Measurements from ENCODE around the gene SERBP1. TPM values are rescaled to one million over a fixed set of nuclear protein-coding genes. Genes with fewer than 3 reads are reported as not detected.

Gene SERBP1
- total and polyA plus RNA-seq, 2 of the 8 experiments (the other 6 are each of a cell fraction or from before 2014, with no cell fraction given), result 229 to 536 TPM

DNA sequence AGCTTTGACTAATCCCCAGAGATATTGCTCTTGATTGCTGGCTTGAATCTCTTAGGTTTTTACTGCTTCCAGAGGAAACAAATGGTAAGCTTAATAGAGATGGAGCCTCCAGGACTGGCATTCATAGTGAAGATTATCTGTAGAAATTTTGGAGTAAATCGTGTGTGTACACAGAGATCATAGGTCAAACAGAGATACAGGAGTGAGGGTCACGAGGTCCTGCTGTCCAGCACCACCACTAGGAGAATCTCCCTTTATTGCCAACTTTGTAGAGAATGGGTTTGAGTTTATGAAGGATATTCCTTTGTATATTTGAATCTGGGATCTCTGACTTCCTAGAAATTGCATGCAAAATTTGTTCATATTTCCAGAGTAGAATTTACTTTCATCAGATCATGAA, 7.8 kb upstream of the SERBP1 start (continued):
- TF ChIP-seq, protein P1, sequence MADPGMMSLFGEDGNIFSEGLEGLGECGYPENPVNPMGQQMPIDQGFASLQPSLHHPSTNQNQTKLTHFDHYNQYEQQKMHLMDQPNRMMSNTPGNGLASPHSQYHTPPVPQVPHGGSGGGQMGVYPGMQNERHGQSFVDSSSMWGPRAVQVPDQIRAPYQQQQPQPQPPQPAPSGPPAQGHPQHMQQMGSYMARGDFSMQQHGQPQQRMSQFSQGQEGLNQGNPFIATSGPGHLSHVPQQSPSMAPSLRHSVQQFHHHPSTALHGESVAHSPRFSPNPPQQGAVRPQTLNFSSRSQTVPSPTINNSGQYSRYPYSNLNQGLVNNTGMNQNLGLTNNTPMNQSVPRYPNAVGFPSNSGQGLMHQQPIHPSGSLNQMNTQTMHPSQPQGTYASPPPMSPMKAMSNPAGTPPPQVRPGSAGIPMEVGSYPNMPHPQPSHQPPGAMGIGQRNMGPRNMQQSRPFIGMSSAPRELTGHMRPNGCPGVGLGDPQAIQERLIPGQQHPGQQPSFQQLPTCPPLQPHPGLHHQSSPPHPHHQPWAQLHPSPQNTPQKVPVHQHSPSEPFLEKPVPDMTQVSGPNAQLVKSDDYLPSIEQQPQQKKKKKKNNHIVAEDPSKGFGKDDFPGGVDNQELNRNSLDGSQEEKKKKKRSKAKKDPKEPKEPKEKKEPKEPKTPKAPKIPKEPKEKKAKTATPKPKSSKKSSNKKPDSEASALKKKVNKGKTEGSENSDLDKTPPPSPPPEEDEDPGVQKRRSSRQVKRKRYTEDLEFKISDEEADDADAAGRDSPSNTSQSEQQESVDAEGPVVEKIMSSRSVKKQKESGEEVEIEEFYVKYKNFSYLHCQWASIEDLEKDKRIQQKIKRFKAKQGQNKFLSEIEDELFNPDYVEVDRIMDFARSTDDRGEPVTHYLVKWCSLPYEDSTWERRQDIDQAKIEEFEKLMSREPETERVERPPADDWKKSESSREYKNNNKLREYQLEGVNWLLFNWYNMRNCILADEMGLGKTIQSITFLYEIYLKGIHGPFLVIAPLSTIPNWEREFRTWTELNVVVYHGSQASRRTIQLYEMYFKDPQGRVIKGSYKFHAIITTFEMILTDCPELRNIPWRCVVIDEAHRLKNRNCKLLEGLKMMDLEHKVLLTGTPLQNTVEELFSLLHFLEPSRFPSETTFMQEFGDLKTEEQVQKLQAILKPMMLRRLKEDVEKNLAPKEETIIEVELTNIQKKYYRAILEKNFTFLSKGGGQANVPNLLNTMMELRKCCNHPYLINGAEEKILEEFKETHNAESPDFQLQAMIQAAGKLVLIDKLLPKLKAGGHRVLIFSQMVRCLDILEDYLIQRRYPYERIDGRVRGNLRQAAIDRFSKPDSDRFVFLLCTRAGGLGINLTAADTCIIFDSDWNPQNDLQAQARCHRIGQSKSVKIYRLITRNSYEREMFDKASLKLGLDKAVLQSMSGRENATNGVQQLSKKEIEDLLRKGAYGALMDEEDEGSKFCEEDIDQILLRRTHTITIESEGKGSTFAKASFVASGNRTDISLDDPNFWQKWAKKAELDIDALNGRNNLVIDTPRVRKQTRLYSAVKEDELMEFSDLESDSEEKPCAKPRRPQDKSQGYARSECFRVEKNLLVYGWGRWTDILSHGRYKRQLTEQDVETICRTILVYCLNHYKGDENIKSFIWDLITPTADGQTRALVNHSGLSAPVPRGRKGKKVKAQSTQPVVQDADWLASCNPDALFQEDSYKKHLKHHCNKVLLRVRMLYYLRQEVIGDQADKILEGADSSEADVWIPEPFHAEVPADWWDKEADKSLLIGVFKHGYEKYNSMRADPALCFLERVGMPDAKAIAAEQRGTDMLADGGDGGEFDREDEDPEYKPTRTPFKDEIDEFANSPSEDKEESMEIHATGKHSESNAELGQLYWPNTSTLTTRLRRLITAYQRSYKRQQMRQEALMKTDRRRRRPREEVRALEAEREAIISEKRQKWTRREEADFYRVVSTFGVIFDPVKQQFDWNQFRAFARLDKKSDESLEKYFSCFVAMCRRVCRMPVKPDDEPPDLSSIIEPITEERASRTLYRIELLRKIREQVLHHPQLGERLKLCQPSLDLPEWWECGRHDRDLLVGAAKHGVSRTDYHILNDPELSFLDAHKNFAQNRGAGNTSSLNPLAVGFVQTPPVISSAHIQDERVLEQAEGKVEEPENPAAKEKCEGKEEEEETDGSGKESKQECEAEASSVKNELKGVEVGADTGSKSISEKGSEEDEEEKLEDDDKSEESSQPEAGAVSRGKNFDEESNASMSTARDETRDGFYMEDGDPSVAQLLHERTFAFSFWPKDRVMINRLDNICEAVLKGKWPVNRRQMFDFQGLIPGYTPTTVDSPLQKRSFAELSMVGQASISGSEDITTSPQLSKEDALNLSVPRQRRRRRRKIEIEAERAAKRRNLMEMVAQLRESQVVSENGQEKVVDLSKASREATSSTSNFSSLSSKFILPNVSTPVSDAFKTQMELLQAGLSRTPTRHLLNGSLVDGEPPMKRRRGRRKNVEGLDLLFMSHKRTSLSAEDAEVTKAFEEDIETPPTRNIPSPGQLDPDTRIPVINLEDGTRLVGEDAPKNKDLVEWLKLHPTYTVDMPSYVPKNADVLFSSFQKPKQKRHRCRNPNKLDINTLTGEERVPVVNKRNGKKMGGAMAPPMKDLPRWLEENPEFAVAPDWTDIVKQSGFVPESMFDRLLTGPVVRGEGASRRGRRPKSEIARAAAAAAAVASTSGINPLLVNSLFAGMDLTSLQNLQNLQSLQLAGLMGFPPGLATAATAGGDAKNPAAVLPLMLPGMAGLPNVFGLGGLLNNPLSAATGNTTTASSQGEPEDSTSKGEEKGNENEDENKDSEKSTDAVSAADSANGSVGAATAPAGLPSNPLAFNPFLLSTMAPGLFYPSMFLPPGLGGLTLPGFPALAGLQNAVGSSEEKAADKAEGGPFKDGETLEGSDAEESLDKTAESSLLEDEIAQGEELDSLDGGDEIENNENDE (IDR thresholded peaks at IDR 0.05; ENCODE audit: insufficient replicate concordance, low read length), result no peak
- TF ChIP-seq CTBP2 (IDR thresholded peaks at IDR 0.05; ENCODE audit: borderline replicate concordance, insufficient read depth, insufficient read length, low read length) (no peak), CHD1 (IDR thresholded peaks at IDR 0.05; ENCODE audit: low read depth, low read length) (no peak), NRF1 (IDR thresholded peaks at IDR 0.05; ENCODE audit: low read depth, low read length) (no peak), CEBPB (IDR thresholded peaks at IDR 0.05; ENCODE audit: low read depth, low read length) (no peak), POLR2AphosphoS5 (IDR thresholded peaks at IDR 0.05; ENCODE audit: low read depth, low read length) (no peak), YY1 (IDR thresholded peaks at IDR 0.05; ENCODE audit: low read depth, low read length) (no peak), SP2 (IDR thresholded peaks at IDR 0.05; ENCODE audit: low read length) (no peak), CBX5 (IDR thresholded peaks at IDR 0.05; ENCODE audit: low read depth, low read length) (no peak), FOSL1 (IDR thresholded peaks at IDR 0.05; ENCODE audit: insufficient read depth, low read depth, low read length) (no peak), POLR2A (IDR thresholded peaks at IDR 0.05; ENCODE audit: control extremely low read depth in 1 of 2, low read depth in 2 of 2, low read length in 2 of 2) (no peak), KDM4A (IDR thresholded peaks at IDR 0.05; ENCODE audit: low read depth, low read length, severe bottlenecking) (no peak)
